MM.1S (cell line): ENCODE measurements around the gene STAB1.

Experiments used
- DNase-seq: peaks from one replicate; pipeline ENCODE4 v3.0.0-alpha.2; 2015
- H2AFZ ChIP-seq: fragments of 300-600 bp; sonication (generic); 2 replicates; pipeline ENCODE4 v1.6.0; 2016; ENCODE audit warnings: antibody characterized with exemption, low read length
- H3F3A ChIP-seq: fragments of 300-600 bp; sonication (generic); 2 replicates; pipeline ENCODE4 v1.6.1; 2016; ENCODE audit warnings: mild to moderate bottlenecking, antibody characterized with exemption, low read length, moderate library complexity, mixed read lengths; ENCODE audit not compliant: insufficient read depth
- H3K27ac ChIP-seq: fragments of 300-600 bp; sonication (generic); 2 replicates; pipeline ENCODE4 v1.5.1; 2016; ENCODE audit warnings: mild to moderate bottlenecking, low read length
- H3K27me3 ChIP-seq: fragments of 300-600 bp; sonication (generic); replicated peaks from 2 replicates; pipeline ENCODE4 v1.6.0; 2016; ENCODE audit warnings: low read length; ENCODE audit not compliant: insufficient read depth
- H3K36me3 ChIP-seq: fragments of 300-600 bp; sonication (generic); replicated peaks from 2 replicates; pipeline ENCODE4 v1.6.1; 2016; ENCODE audit warnings: mild to moderate bottlenecking, low read length, mixed read lengths; ENCODE audit not compliant: insufficient read depth
- H3K4me1 ChIP-seq: fragments of 300-600 bp; sonication (generic); 2 replicates; pipeline ENCODE4 v1.6.1; 2016; ENCODE audit warnings: low read length, mixed read lengths
- H3K4me2 ChIP-seq: fragments of 300-600 bp; sonication (generic); 2 replicates; pipeline ENCODE4 v1.6.0; 2016; ENCODE audit warnings: low read depth, low read length
- H3K4me3 ChIP-seq: fragments of 300-600 bp; sonication (generic); 2 replicates; pipeline ENCODE4 v1.5.1; 2016; ENCODE audit warnings: low read length, mixed read lengths
- H3K79me2 ChIP-seq: fragments of 300-600 bp; sonication (generic); 2 replicates; pipeline ENCODE4 v1.6.1; 2016; ENCODE audit warnings: mixed run types, low read length, mixed read lengths
- H3K9ac ChIP-seq: fragments of 300-600 bp; sonication (generic); 2 replicates; pipeline ENCODE4 v1.6.1; 2016; ENCODE audit warnings: low read length, mixed read lengths
- H3K9me2 ChIP-seq: fragments of 300-600 bp; sonication (generic); replicated peaks from 2 replicates; pipeline ENCODE4 v1.6.1; 2016; ENCODE audit warnings: mild to moderate bottlenecking, low read length, mixed read lengths; ENCODE audit not compliant: insufficient read depth
- H3K9me3 ChIP-seq: fragments of 300-600 bp; sonication (generic); replicated peaks from 2 replicates; pipeline ENCODE4 v1.6.1; 2016; ENCODE audit warnings: mild to moderate bottlenecking, low read length, mixed read lengths; ENCODE audit not compliant: insufficient read depth
- H4K20me1 ChIP-seq: fragments of 300-600 bp; sonication (generic); 2 replicates; pipeline ENCODE4 v1.6.1; 2016; ENCODE audit warnings: mild to moderate bottlenecking, low read length, moderate library complexity, mixed read lengths; ENCODE audit not compliant: insufficient read depth
- CTCF ChIP-seq: fragments of 300-600 bp; sonication (generic); IDR thresholded peaks from 2 replicates; pipeline ENCODE4 v1.5.1; 2016; ENCODE audit warnings: antibody characterized with exemption, low read length, mixed read lengths
- EZH2 ChIP-seq: fragments of 300-600 bp; sonication (generic); optimal IDR thresholded peaks from 2 replicates; pipeline ENCODE3; 2017; ENCODE audit warnings: low read depth, mild to moderate bottlenecking, antibody characterized with exemption, low read length, mixed read lengths
- EZH2phosphoT487 ChIP-seq: fragments of 300-600 bp; sonication (generic); IDR thresholded peaks from 2 replicates; pipeline ENCODE4 v1.6.1; 2018; ENCODE audit warnings: antibody characterized with exemption, low read length

Gene STAB1

GRCh38 chr3:52563984-52564383 is 68.8 kb downstream of the STAB1 start:
- Histone ChIP-seq H3K79me2 (no peaks in the 10 kb centered on the region), H3K36me3 (peaks cover 5% of the 10 kb centered on the region; the same call in 1 of the 2 replicates), H2AFZ (no peak overlapping the region), H3F3A (no peaks in the 10 kb centered on the region), H3K4me2 (no peak overlapping the region), H4K20me1 (no peaks in the 10 kb centered on the region), H3K9ac (no peak overlapping the region), H3K9me3 (no peaks in the 10 kb centered on the region), H3K27me3 (no peaks in the 10 kb centered on the region), H3K4me1 (no peaks in the 10 kb centered on the region), H3K4me3 (no peak overlapping the region), H3K9me2 (no peaks in the 10 kb centered on the region), H3K27ac (no peak overlapping the region)
- DNase-seq: no peak
- no peak for TF ChIP-seq EZH2phosphoT487
- TF ChIP-seq CTCF: no peak
- TF ChIP-seq EZH2: no peak

DNA sequence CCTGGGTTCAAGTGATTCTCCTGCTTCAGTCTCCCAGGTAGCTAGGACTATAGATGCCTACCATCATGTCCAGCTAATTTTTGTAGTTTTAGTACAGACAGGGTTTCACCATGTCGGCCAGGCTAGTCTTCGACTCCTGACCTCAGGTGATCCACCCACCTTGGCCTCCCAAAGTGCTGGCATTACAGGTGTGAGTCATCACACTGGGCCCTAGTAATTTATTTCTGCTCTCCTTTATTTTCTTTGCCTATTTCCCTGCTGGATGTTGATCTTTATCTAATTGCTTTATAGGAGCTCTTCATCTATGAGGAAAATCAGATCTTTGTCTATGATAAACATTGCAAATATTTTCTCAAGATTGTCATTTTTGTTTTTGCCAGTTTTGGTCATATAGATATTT is 72.9 kb downstream of the STAB1 start:
- Histone ChIP-seq H3K27ac (no peak overlapping the region), H3K4me2 (no peak overlapping the region)

DNA sequence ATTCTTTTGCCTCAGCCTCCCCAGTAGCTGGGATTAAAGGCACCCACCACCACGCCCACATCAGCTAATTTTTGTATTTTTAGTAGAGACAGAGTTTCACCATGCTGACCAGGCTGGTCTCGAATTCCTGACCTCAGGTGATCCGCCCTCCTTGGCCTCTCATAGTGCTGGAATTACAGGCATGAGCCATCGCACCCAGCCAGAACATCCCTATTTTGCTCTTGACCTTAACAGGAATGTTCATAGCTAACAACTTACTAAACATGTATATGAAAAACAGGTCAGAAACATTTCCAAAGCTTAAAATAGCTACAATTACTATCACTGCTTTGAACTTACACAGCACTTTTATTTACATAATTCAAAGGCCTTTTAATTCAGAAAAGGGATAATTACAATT is 74.9 kb downstream of the STAB1 start:
- H3K27ac ChIP-seq: no peak overlapping the region
- H2AFZ ChIP-seq: no peak overlapping the region
- no peaks in the 10 kb centered on the region for H3K79me2 ChIP-seq
- H3K9me2 ChIP-seq: no peaks in the 10 kb centered on the region
- no peaks in the 10 kb centered on the region for H4K20me1 ChIP-seq
- TF ChIP-seq EZH2: no peak
- no peak for TF ChIP-seq CTCF
- no peak overlapping the region for H3K4me2 ChIP-seq
- H3K9ac ChIP-seq: no peak overlapping the region
- no peaks in the 10 kb centered on the region for H3F3A ChIP-seq
- no peaks in the 10 kb centered on the region for H3K4me1 ChIP-seq
- DNase-seq: no peak
- no peaks in the 10 kb centered on the region for H3K27me3 ChIP-seq
- no peaks in the 10 kb centered on the region; the same call in 1 of the 2 replicates for H3K36me3 ChIP-seq
- H3K9me3 ChIP-seq: no peaks in the 10 kb centered on the region
- no peak overlapping the region for H3K4me3 ChIP-seq

More for the DNA sequence above, 72.9 kb downstream of the STAB1 start:
- DNase-seq: no peak
- no peaks in the 10 kb centered on the region for H3K79me2 ChIP-seq
- no peaks in the 10 kb centered on the region for H3K4me1 ChIP-seq
- no peak overlapping the region for H3K4me3 ChIP-seq
- no peaks in the 10 kb centered on the region; the same call in 1 of the 2 replicates for H3K36me3 ChIP-seq
- TF ChIP-seq EZH2phosphoT487 (no peak), EZH2 (no peak), CTCF (no peak)
- no peaks in the 10 kb centered on the region for H3K9me2 ChIP-seq
- H2AFZ ChIP-seq: no peak overlapping the region
- H3K9ac ChIP-seq: no peak overlapping the region
- H3K27me3 ChIP-seq: no peaks in the 10 kb centered on the region
- H4K20me1 ChIP-seq: no peaks in the 10 kb centered on the region
- H3F3A ChIP-seq: no peaks in the 10 kb centered on the region
- H3K9me3 ChIP-seq: no peaks in the 10 kb centered on the region
